HG02973 (cell line): Measurements from ENCODE around the gene KIAA1217.

Source experiments
- ATAC-seq: cut with Tn5 transposase; IDR thresholded peaks from one replicate; pipeline ENCODE4 v1.9.1; 2021; ENCODE audit warnings: moderate library complexity; ENCODE audit not compliant: unreplicated experiment

The KIAA1217 gene

DNA sequence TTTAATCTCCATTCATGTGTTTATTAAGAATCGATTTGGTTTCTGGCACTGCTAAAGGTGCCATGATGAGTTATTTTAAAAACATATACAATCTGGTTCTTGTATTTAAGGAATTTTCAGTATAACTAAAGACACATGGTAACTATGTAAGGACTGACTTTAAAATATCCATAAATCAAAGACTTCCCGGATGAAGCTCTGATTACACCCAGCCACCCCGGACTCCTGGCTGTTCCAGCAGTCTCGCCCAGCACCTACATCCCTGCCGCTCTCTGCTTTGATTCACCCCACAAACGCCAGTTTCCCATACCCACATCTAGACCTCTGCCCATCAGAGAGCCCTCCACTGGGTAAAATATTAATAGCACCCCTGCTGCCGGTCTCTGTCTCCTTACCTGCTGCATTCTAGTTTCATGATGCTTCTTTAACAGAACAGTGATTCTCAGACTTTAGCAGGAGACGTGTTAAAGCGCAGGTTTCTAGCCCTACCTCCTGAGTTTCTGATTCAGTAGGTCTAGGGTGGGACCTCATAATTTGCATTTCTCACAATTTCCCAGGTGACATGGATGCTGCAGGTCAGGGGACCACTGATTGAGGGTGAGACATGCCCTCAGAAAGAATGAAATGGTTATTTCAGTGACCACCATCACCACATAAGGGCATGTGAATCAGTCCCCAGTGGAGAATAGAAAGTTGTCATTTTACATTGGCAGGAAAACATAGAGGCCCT lies 185.7 kb downstream of the KIAA1217 start:
- no peak for ATAC-seq

DNA sequence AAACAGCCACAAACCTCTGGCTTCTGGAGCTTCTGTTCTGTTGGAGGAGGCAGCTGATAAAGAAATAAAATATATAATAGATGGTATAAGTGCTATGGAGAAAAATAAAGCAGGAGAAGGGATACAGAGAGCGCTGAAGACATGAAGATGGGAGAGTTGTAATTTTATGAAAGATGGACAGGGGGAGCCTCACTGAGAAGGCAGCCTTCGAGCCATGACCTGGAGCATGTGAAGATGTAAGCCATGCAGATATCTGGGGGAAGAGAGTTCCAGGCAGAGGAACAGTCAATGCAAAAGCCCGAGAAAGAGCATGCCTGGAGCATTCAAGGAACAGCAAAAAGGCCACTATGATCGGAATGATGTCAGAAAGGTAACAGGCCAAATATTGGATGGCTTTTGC lies 187.5 kb downstream of the KIAA1217 start:
- ATAC-seq: no peak

DNA sequence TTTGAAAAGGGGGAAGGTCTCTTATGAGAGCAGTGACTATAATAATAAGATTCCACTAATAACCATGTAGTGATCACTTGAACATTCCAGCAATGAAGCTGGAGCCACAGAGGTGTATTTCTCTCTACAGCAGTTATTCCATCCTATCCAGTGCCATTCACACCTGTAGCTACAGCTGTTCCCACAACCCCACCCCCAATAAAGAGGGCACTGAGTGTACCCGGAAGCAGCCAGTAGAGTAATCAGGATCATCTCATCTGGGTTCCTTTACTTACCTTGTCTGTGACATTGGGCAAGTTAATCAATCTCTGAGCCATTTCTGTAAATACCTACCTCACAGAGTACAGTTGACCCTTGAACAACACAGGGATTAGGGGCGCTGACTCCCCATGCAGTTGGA lies 188.7 kb downstream of the KIAA1217 start:
- ATAC-seq: no peak

DNA sequence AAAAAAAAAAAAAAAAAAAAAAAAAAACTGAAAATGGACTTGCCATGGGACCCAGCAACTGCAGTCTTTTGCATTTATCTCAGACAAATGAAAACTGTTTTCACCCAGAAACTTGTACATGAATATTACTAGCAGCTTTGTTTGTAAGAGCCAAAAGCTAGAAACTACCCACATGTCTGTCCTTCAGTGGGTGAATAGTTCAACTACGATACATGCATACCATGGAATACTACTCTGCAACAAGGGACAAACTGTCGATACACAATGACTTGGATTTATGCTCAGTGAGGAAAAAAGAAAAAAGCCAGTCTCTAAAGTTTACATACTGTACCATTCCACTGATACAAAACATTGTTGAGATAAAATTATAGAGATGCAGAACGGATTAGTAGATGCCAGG lies 195.6 kb downstream of the KIAA1217 start:
- ATAC-seq: no peak

DNA sequence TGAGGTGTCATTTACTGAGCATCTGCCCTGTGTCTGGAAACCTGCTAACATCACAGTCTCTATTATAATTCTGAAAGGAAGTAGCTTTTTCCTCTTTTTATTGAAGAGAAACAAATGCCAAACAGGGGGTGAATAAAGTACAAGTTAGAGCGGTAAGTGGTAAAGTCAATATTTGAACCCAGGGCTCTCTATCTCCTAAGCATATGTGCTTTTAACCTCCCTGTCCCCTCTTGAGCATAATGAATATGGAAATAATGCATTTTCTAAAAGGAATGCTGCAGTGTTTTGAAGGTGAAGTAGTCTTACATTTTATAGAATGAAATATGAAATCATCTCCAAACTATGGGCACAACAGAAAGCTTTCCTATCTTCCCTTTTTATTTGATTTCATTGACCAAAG lies 196.7 kb downstream of the KIAA1217 start:
- ATAC-seq: no peak

DNA sequence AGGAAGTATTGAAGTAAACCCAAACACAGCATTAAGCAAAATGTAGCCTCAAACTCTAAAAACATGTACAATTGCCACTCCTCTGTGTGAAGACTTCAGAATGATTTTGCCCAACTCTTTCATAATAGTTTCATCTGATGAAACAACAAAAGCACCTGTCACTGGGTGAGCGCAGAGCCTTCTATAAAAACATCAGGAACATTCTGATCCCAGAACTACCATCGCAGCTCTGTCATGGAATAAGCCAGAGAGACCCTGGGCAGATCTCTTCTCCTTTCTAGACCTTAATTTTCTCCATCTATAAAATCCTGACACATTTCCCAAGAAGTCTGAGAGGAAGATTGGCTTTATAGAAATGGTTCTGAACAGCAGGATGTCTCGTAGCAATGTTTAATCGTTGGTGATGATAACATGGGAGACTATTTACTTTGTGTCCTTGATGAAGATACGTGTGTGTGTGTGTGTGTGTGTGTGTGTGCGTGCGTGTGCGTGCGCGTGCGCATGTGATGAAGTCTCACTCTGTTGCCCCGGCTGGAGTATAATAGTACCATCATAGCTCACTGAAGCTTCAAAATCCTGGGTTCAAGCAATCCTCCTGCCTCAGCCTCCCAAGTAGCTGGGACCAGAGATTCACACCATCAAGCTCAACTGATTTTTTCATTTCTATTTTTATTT lies 198.0 kb downstream of the KIAA1217 start:
- ATAC-seq: no peak

DNA sequence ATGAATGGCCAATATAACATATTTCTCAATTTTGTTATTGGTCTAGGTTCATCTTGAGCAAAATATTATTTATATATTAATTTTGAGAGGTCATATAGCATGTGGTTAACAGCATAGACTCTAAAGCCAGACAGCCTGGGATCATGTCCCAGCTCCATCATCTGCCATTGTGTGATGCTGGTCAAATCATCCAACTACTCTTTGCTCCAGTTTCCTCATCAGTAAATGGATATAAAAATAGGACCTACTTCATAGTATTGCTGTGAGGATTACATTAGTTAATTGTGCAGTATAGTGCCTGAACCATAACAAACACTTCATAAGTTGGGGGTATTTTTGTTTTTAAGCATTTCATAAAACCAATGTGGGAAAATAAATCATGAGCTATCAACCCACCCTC lies 199.0 kb downstream of the KIAA1217 start:
- ATAC-seq: no peak

DNA sequence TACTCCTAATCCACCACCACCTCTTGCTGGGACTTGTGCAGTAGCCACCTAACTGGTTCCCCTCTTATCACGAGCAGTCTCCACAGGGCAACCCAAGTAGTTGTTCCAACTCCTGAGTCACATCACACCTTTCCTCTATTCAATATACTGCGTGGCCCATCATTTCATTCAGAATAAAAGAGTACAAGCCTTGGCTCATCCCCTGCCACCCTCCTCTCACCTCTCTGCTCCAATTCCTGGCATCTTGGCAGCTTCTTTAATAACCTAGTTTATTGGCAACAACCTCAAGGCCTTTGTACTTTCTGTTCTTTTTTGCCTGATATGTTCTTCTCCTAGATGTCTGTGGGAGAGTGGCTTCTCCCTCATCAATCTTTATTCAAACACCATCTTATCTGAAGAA lies 199.4 kb downstream of the KIAA1217 start:
- ATAC-seq: no peak

DNA sequence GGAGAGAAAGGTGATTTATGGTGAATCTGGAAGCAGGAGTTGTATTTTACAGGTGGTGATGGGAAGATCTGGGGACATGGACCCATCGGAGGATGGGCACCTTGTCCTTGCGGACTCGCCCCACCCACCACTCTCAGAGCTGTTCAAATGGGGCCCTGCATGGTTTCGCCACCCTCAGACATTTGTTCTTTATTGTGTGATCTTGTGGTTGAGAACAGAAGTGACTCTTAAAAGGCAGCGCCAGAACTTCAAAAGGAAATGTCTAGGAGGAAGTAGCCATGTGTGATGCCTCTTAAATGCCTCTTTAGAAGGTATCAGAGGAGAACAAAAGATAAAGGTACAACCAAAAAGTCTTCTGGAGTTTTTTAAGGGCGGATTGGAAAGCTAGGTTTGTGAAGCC lies 205.7 kb downstream of the KIAA1217 start:
- ATAC-seq: no peak

DNA sequence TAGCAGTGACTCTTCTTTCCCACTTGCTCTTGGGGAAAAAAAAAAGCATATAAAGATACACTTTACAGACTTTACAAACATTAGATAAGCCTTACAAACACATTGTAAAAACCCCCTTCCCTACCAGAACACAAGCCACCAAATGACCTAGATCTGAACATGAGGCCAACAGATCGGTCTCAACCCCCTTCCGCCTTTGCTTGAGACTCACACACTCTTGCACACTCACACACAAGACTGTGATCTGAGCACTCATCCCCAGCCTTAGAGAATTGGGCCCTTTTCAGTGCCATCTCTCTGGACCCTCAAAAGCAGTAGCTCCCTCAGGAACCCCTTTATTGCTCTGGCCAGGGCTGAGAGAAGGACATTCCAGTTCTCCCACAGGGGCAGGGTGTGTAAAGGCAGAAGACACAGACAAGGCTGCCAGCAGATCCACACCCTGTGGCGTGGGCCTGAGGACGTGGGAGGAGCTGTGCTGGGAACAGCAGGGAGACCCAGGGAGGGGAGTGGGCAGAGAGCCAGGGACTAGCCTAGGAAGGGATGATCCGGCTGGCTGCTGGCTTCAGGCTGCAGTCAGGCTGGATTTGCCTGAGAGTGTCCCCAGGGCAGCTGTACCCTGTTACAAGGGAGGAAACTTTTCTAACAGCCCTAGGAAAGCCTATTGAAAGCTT lies 206.7 kb downstream of the KIAA1217 start:
- no peak for ATAC-seq

DNA sequence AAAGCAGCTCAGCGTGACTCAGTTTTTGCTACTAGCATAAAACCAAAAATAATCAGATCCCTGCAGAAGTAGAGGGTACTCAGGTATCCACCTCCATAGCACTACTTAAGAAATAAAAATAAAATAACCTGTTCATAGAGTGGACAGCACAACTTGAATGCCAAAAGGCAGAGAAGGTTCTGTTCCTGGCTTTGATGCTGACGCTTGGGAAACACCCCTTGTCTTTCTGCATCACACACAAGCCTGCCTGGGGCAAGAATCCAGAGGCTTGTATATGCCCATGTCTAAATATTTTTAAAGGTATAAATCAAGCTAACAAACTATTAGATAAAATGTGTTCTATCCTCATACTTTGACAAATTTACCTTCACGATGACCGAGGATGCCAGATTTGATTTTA lies 207.3 kb downstream of the KIAA1217 start:
- no peak for ATAC-seq

DNA sequence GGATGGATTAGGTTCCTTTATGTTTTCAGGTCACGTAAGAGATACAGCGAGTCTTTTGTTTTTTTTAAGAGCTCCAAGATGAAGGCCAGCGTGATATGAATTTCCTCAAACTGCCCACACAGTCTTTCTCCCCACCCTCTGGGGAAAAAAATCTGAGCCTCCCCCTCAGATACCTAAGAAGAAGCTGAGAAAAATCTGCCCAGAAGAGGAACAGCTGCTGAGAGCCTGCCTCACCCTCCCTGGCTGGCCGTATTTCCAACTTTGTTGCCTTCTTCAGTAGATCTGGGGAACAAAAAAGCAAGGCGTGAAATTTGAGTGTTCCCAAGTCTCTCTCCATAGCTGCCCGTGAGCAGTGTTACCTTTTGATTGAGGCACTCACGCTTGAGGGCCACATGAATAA lies 208.1 kb downstream of the KIAA1217 start:
- no peak for ATAC-seq

DNA sequence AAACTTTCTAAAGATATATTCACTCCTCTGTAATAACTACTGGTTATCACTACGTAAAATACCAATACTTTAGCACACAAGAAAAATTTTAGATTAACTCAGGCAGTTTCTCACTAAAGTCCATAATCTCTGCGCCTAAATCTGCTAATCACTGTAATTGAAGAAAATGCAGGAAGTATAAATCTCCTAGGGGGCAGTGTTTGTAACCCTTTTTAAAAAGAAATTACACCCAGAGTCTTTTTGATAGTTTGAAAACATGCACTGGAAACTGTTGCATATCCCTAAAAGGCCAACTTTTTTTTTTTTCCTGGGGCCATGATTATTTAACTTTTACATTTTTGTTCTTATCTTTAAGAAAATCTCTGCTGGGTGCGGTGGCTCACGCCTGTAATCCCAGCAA lies 209.6 kb downstream of the KIAA1217 start:
- no peak for ATAC-seq

DNA sequence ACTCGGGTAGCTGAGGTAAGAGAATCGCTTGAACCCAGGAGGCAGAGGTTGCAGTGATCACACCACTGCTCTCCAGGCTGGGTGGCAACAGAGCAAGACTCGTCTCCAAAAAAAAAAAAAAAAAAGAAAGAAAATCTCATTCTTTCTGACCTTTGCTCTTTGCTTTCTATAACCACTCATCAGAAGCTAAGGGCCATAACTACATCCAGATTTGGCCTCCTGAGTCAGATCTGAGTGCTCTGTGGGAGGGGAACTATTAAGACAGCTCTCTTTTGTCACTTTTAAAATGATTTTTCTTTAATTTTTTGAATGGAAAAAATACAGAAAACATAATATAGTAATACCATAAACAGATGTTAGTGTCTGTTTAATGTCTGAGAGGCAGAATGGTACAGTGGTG lies 210.1 kb downstream of the KIAA1217 start:
- ATAC-seq: no peak

DNA sequence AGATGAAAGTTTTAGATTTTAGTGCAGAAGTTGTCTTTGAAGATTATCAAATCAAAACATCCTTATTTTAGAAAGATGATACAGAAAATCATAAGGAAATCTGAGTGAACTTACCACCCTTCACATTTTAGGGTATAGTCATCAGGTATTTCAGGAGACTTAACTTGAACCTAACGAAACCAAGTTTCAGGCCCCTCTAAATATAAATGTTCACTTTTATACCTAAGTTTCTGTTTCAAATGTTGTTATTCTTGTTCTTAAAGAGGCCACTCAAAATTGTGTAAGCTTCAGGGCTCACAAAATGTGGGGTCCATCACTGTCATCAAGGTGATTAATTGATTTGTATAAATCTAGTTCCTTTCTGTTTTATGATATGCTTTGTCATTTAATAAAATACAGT lies 216.2 kb downstream of the KIAA1217 start:
- ATAC-seq: no peak

DNA sequence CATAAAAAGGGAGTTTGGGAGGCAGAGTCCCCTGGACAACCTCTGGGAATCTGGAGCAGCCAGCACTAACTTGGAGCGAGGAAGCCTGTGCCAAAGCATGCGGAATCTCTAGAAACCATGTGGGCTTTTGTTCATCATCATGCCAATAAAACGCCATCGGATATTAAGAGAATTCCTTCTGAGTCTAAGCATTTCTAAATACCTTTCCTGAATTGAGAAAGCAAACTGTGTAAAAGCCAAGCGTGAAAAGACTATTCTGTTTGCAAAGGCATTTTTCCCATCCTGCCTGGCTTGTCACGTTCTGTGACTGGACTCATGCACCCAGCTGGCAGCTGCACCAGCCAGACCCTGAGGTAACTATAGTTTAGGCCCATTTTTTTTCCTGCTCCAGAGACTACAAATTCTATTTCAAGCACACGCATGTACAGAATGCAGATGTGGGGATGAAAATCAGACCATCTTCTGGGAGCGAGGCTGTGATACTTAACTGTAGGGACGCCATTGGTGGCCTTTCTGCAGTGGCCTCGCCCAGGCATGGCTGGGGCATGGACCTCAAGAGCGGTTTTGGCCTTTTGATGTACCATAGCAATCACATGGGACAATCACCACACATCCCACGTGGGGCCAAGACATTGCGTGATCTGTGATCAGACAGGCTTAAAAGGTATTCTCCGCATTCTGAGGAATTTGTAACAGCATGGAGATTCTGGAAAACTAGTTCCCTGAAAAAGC lies 218.9 kb downstream of the KIAA1217 start:
- ATAC-seq: no peak

DNA sequence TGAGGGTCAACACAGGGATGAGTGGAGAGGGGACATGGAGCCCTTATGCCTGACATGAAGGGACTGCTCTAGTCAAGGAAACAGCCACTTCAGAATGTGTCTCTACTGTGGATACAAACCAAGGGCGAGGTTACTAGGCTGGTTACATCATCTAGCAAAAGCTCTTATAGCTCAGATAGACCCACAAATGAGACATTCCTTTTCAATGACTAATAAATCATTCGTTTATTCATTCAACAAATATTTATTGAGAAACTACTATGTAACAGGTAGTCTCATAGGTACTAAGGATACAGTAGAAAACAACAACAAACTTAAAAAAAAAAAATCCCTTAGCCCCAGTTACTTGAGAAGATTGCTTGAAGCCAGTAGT lies 219.5 kb downstream of the KIAA1217 start:
- no peak for ATAC-seq

DNA sequence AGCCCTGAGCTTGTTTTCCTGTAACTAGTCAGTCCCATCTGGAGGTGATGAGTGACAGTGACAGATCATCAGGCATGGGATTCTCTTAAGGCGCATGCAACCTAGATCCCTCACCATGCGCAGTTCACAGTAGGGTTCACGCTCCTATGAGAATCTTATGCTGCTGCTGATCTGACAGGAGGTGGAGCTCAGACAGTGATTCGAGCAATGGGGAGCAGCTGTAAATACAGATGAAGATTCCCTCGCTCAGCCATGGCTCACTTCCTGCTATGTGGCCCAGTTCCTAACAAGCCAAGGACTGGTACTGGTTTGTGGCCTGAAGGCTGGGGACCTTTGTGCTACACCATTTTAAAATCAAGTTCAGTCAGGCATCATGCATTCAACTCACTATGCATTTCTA lies 221.7 kb downstream of the KIAA1217 start:
- no peak for ATAC-seq

DNA sequence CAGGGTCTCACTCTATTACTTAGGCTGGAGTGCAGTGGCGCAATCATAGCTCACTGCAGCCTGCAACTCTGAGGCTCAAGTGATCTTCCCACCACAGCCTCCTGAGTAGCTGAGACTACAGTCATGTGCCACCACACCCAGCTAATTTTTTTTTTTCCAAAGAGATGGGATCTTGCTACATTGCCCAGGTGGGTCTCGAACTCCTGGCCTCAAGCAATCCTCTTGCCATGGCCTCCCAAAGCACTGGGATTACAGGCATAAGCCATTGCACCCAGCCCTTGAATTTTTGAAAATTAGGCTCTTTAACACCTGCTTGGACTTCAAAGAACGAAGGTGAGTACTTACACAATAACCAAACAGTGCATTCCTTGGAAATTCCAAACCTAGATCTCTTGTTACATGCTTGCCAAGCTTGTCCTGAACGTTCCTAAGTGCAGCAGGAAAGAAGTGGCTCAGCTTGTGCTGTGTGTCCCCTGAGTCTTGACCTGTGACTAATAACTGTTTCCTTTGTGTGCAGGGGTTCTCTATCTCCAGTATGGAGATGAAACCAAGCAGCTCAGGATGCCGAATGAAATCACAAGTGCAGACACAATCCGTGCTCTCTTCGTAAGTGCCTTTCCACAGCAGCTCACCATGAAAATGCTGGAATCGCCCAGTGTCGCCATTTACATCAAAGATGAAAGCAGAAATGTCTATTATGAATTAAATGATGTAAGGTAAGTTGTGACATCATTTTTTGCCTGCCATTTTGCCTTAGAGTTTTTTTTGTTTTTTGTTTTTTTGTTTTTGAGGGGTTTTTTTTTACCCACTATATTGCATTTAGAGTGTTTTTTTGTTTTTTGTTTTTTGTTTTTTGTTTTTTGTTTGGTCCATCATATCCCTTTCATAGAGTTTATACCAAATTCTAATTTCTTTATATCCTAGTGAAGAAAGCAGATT lies 223.8 kb downstream of the KIAA1217 start:
- ATAC-seq: peak; percentile 56

DNA sequence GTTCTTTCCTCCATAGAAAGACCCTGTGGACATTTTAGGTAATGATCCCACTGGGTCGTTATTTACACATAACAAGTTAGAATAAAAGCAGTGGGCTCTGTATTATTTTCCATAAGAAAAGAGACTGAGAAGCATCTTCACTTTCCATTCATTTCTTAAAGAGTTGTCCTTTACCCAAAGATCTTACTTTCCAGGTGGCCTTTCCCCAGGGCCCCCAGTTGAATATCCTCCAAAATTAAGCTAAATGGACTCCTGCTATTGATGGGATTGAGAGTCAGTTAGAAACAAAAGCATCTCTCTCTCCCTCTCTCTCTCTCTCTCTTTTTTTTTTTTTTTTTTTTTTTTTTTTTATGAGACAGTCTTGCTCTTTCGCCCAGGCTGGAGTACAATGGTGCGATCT lies 224.8 kb downstream of the KIAA1217 start:
- no peak for ATAC-seq

DNA sequence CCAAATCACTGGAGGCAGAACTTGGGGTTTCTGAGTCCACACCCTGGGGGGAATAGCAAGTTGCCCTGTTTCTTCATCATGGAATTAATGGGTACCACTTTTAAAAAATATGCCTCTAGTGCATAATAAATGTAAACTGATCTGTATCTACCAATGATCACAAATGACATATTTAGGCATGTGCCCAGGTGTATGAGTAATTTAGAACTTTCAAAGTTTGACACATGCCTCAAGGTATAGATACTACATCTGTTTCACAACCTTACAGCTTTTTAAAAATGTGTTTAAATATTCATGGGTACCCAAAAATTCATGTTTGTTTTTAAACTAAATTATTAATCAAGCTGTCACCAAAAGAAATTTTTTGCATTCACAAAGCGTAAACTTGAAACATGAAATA lies 226.0 kb downstream of the KIAA1217 start:
- no peak for ATAC-seq
